Measurements from ENCODE around the gene ARID3B.

DNA sequence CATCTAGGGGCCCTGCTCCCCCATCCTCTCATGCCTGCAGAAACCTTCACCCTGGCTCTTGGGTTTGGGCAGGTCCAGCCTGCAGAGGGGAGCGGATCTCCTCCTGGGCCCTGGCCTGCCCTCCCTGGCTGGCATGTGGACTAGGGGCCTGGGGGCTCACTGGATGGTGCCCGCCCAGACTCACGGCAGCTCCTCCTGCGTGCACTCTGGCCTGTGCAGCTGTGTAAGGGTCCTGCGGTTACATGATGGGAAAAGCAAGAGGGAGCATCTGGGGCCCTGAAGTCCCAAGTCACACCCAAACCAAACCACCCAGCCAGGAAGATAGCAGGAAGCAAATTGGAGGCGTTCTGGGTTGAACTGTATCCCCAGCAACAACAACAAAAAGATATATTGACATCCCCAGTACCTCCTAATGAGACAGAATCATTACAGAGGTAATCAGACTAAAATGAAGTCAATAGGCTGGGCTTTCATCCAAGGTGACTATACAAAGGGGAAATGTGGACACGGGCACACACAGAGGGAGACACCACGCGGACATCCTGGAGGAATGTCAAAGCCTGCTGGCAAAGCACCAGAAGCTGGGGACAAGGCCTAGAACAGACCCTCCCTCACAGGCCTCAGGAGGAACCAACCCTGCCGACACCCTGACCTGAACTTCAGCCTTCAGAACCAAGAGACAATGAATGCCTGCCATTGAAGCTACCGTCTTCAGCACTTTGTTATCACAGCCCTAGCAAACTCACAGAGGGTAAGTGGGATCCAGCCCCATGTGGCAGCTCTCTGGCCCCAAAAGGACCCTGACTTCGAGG lies 64.2 kb downstream of the ARID3B start:
- TF ChIP-seq, protein P1, sequence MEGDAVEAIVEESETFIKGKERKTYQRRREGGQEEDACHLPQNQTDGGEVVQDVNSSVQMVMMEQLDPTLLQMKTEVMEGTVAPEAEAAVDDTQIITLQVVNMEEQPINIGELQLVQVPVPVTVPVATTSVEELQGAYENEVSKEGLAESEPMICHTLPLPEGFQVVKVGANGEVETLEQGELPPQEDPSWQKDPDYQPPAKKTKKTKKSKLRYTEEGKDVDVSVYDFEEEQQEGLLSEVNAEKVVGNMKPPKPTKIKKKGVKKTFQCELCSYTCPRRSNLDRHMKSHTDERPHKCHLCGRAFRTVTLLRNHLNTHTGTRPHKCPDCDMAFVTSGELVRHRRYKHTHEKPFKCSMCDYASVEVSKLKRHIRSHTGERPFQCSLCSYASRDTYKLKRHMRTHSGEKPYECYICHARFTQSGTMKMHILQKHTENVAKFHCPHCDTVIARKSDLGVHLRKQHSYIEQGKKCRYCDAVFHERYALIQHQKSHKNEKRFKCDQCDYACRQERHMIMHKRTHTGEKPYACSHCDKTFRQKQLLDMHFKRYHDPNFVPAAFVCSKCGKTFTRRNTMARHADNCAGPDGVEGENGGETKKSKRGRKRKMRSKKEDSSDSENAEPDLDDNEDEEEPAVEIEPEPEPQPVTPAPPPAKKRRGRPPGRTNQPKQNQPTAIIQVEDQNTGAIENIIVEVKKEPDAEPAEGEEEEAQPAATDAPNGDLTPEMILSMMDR (IDR thresholded peaks at IDR 0.05): no peak
- no peak for TF ChIP-seq POLR2A (IDR thresholded peaks at IDR 0.05)

All from vagina (tissue), 2 donors.